ENCODE measurements around the gene DPYD.

The DPYD gene

DNA sequence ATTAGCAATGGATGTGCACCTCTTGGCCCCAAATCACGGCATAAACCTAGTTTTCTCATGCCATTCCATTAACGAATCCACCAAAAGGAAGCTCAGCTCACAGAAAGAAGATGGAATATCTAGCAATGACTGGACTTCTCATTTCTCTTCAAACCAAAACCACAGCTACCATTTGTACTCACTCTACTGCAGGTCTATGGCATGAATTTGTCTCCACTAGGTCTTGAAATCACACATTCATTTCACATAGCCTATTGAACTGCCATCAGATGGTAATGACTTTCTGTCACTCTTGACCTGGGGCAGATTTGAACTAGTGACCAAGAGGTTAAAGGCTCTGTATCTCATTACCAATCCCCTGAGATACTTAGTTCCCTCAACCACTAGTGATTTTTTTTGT is 382.7 kb downstream of the DPYD start:
- TF ChIP-seq ZNF274 (IDR thresholded peaks at IDR 0.05; ENCODE audit: low read depth, low read length): no peak
- no peak overlapping the region for H3K4me3 ChIP-seq (ENCODE audit: low read length)

DNA sequence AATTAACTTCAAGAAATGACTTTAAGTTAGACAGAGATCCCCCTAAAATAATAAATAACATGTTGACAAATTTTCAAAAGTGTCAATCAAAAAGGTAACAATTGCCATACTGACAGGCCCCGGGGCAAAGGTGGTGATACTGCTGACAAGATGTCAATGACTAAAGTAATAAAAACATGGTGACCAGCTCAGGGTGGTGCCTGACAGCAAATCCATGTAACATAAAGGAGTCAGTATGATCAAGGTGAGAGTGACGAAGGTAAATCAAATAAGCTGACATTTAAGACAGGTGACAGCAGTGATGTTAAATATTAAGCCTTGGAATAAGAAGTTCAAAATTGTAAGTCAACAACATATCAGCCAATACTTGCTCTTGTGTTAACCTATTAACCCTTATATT is 387.5 kb downstream of the DPYD start:
- TF ChIP-seq ZNF274 (IDR thresholded peaks at IDR 0.05; ENCODE audit: low read depth, low read length): no peak
- H3K4me3 ChIP-seq (ENCODE audit: low read length): no peak overlapping the region

DNA sequence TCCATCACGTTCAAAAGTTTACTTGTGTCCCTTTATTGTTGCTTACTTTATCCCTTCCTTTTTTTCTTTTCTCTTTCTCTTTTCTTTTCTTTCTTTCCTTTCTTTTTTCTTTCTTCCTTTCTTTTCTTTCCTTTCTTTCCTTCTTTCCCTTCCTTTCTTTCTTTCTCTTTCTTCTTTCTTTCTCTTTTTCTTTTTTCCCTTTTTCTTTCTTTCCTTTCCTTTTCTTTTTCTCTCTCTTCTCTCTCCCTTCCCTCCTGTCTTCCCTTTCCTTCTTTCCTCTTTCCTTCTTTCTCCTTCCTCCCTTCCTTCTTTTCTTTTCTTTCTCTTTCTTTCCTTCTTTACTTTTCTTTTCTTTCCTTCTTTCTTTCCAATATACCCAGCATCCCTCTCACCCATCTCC is 391.2 kb downstream of the DPYD start:
- no peak for TF ChIP-seq ZNF274 (IDR thresholded peaks at IDR 0.05; ENCODE audit: low read depth, low read length)
- no peak overlapping the region for H3K4me3 ChIP-seq (ENCODE audit: low read length)

DNA sequence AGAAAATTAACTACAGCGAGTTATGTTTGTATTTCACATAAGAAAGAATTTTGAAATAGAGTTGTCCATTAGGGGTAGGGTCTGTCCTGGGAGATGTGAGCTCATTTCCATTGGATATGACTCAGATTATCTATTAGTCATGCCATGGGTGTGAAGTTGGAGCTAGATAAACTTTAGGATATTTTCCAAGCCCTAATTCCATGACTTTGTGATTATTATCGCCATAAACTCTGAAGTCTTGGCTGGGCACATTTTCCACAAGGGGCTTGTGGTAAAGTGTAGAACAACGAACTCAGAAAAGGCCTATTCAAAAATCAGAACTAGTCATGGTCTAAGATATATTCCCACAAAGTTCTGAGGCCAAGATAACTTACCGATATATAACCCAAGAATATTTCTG is 396.6 kb downstream of the DPYD start:
- no peak for TF ChIP-seq ZNF274 (IDR thresholded peaks at IDR 0.05; ENCODE audit: low read depth, low read length)
- H3K4me3 ChIP-seq (ENCODE audit: low read length): no peak overlapping the region

DNA sequence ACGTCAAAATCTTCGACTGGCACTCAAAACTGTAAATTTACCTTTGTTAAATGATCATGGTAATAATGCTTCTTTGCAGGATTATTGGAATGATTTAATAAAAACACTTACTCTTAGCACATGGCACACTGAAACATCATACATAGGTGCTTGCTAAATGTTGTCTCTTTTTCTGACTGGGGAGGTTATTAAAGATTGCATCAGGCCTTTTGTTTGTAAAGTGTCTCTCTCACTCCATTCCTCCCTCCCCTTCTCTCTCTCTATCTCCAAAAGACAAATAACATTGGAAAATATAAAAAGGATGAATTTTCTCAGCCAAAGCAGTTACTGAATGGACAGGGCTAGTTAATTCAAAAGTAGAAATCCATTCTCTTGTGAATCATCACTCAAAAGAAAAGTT is 404.2 kb downstream of the DPYD start:
- H3K4me3 ChIP-seq (ENCODE audit: low read length): no peak overlapping the region
- TF ChIP-seq ZNF274 (IDR thresholded peaks at IDR 0.05; ENCODE audit: low read depth, low read length): no peak

DNA sequence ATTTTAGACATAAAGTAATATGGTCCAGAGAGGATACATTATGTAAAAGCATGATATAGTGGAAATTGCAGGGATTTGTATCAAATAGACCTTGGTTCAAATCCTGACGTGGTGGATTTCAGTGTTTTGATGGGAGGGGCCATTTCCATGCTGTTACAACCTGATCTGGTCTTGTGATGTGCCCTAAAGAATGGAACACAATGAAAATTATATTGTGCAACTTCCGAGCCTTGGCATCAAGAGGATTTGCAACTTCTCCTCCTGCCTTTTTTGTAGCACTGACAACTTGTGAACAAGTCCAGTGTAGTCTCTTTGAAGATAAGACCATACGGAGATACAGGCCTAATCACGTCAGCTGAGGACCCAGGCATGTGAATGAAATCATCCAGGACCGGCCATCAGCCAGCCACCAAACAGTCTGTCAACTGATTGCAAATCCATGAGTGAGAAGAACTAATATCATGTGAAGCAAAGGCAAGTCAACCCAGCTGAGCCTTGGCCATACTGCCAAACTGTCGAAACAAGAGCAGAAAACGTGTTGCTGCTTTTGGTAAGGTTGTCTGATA is 412.1 kb downstream of the DPYD start:
- no peak for TF ChIP-seq ZNF274 (IDR thresholded peaks at IDR 0.05; ENCODE audit: low read depth, low read length)
- H3K4me3 ChIP-seq (ENCODE audit: low read length): no peak overlapping the region

DNA sequence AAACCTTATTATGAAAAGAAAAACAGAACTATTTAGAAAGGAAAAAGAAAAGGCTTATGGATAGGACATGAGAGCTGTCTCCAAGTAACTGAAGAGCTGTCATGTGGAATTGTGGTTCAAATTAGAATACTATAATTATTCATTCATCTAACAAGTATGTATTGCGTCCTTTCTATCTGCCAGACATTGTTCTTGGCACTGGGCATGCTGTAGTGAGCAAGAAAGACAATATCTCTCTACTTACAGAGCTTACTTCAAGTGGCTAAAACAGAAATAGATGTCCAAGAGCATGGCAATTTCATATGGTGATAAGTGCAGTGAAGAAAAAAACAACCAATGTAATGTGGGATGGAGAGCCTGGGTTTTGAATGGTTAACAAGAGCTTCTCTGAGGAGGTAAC is 413.0 kb downstream of the DPYD start:
- TF ChIP-seq ZNF274 (IDR thresholded peaks at IDR 0.05; ENCODE audit: low read depth, low read length): no peak
- H3K4me3 ChIP-seq (ENCODE audit: low read length): no peak overlapping the region

DNA sequence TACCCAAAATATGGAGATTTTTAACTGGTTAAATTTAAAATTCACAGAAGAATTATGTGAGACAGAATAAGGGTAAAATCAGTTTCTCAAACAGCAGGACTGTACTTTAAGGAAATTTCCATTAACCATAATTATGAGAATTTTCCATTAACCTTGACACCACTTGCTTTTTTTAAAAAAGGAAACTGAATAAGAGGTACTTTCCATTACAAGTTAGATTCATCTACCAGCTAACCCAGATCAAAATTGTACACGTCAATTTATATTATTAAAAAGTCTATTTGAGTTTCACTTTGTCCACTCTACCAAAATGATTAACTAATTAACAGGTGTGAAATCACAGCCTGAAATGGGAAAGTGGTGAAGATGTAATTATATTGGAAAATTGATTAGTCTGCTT is 414.5 kb downstream of the DPYD start:
- no peak for TF ChIP-seq ZNF274 (IDR thresholded peaks at IDR 0.05; ENCODE audit: low read depth, low read length)
- H3K4me3 ChIP-seq (ENCODE audit: low read length): no peak overlapping the region

DNA sequence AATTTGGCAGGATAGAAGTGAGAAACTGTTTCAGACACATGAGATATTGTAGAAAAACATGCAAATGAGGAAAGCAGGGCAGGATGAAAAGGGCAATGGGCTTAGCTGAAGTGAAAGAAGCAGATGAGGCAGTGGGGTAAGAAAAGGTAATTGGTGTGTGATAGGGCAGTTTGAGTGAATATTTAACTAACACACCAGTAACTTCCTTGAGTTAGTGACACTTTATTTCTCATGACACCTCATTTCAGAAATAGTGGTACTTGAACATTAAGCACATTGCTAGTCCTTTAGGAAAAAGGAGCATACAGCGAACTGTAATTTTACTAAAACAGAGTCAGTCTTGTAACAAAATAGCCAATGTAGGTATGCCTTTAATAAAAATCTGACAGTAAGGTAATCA is 415.0 kb downstream of the DPYD start:
- H3K4me3 ChIP-seq (ENCODE audit: low read length): no peak overlapping the region
- TF ChIP-seq ZNF274 (IDR thresholded peaks at IDR 0.05; ENCODE audit: low read depth, low read length): no peak

DNA sequence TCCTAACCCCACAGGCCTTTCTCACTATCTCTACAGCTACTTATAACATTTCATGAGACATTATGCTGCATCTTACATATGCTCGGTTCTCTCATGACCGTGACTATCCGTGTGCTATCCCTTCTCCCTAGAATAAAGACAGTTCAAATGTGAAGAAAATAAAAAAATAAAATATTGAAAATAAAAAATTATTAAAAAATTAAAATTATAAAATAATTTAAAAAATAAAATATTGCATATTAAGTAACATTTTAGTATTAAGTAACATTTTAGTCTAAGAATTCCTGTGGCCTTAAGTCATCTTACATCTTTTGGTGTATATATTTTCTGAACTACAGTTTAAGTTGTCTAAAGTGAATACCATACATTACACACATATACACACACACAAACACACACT is 415.5 kb downstream of the DPYD start:
- no peak for TF ChIP-seq ZNF274 (IDR thresholded peaks at IDR 0.05; ENCODE audit: low read depth, low read length)
- H3K4me3 ChIP-seq (ENCODE audit: low read length): no peak overlapping the region

DNA sequence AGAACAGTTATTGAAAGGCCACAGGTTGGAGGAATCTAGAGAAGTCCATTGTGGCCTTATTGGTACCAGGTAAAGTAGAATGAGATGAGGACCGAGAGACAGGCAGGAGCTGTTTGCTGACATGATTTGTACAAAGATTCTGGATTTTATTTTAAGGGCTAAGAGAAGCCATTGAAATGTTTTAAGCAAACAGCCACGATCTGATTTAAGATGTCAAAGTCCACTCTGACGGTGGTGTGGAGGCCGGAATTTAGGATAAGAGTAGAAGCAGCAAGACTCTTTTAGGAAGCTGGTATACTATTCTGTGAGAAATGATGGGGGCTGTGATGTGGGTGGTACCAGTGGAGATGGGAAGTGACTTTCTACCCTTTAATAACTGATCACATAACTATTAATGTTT is 418.5 kb downstream of the DPYD start:
- TF ChIP-seq ZNF274 (IDR thresholded peaks at IDR 0.05; ENCODE audit: low read depth, low read length): no peak
- H3K4me3 ChIP-seq (ENCODE audit: low read length): no peak overlapping the region

DNA sequence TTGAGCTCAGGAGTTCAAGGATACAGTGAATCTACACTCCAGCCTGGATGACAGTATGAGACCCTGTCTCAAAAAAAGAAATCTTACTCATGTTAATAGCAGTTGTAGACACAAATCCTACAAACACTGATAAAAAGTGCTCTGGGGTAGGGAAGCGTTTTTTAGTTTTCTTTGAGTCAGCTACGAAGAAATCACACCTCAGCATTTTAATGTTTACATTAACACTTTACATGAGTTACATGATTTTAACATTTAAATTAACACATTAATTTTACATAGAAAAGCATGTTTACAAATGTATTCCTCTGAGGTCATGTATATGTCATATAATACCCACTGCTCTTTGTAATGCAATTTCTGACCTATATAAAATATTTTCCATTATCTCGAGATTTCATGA is 419.2 kb downstream of the DPYD start:
- H3K4me3 ChIP-seq (ENCODE audit: low read length): no peak overlapping the region
- no peak for TF ChIP-seq ZNF274 (IDR thresholded peaks at IDR 0.05; ENCODE audit: low read depth, low read length)

DNA sequence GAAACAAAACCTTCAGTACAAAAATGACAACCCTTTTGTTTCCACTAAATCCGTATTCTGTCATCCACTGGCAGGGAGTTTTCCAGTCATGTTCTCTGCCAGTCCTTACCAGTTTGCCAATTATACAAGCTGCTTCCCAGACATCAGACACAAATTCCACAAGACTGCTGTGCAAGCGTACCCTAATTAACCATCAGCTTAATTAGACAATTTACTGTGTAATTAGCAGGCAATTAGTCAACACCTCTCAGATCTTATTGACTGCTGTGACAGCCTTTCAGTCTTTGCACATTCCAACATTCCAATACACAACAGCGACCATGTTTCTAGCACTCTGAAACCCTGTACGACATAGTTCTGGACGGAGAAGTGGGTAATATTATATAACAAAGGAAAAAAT is 420.1 kb downstream of the DPYD start:
- H3K4me3 ChIP-seq (ENCODE audit: low read length): no peak overlapping the region
- TF ChIP-seq ZNF274 (IDR thresholded peaks at IDR 0.05; ENCODE audit: low read depth, low read length): no peak

DNA sequence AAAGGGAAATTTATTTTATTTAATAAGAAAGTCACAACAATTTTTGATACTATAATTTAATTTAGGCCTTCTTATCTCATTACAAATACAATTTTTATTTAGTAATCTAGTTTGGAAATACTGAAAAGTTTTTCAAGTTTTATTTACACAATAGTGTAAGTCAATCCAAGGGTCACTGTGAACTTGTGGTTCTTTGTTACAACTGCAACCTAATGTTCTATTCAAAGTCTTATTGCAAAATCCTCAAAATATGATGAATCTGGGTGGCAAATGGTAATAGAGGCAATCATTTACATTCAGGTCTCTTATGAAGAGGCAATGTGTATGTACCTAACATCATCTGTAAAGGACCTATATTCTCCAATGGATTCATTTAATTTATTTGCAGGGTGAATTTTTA is 421.2 kb downstream of the DPYD start:
- no peak overlapping the region for H3K4me3 ChIP-seq (ENCODE audit: low read length)
- no peak for TF ChIP-seq ZNF274 (IDR thresholded peaks at IDR 0.05; ENCODE audit: low read depth, low read length)

DNA sequence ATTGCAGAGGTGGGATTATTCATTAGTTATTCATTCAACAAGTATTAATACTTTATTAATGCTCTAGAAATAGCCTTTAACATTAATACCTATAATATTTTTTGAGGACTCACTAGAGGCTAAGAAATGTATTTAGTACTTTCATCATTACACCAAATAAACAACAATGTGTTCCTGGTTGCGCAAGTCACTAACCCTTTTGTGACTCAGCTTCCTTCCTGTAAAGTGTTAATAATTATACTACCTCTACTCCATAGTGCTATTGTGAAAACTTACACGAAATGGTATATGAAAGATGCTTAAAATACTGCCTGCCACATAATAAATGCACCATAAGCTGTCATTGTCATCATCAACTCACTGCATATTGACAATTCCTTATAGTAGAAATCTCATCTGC is 431.0 kb downstream of the DPYD start:
- H3K4me3 ChIP-seq (ENCODE audit: low read length): no peak overlapping the region
- TF ChIP-seq ZNF274 (IDR thresholded peaks at IDR 0.05; ENCODE audit: low read depth, low read length): no peak

DNA sequence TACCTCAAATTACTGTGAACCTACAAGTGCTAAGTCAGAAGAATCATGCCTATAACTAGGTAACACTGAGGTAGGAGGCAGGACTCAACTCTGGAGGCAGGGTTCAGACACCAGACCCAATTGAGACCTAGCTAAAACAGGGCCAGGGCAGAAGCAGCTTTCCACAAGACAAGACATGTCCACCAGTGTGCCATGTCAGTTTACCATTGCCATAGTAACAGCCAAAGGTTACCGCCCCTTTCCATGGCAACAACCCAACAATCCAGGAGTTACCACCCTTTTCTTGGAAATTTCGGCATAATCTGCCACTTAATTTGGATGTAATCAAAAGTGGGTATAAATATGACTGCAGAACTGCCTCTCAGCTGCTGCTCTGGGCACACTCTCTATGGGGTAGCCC is 432.3 kb downstream of the DPYD start:
- no peak for TF ChIP-seq ZNF274 (IDR thresholded peaks at IDR 0.05; ENCODE audit: low read depth, low read length)

More for the DNA sequence above, 432.3 kb downstream of the DPYD start:
- H3K4me3 ChIP-seq (ENCODE audit: low read length): no peak overlapping the region

All from GM08714 (cell line).